ENCODE measurements around the gene DERA.

DERA gene

GRCh38 chr12:16016748-16017147 lies 105.6 kb downstream of the DERA start (continued):
- TF ChIP-seq, protein P1, sequence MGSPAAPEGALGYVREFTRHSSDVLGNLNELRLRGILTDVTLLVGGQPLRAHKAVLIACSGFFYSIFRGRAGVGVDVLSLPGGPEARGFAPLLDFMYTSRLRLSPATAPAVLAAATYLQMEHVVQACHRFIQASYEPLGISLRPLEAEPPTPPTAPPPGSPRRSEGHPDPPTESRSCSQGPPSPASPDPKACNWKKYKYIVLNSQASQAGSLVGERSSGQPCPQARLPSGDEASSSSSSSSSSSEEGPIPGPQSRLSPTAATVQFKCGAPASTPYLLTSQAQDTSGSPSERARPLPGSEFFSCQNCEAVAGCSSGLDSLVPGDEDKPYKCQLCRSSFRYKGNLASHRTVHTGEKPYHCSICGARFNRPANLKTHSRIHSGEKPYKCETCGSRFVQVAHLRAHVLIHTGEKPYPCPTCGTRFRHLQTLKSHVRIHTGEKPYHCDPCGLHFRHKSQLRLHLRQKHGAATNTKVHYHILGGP (tag by site-specific recombination; IDR thresholded peaks at IDR 0.05) = no peak

- H3K36me3 ChIP-seq (ENCODE audit: control insufficient read depth in 2 of 2, insufficient read depth in 1 of 2, low read length in 2 of 2) = no peaks in the 10 kb centered on the region
- ChIA-PET POLR2A (no interaction called here), CTCF (no interaction called here)
- no peaks in the 10 kb centered on the region for H3K4me1 ChIP-seq (ENCODE audit: control insufficient read depth, insufficient read depth, low read length)
- TF ChIP-seq ZSCAN5A (tag by site-specific recombination; IDR thresholded peaks at IDR 0.05) (no peak), ZBTB1 (tag by site-specific recombination; IDR thresholded peaks at IDR 0.05) (no peak), ZNF423 (tag by site-specific recombination; IDR thresholded peaks at IDR 0.05) (no peak), ZNF664 (tag by site-specific recombination; IDR thresholded peaks at IDR 0.05) (no peak), MZF1 (tag by site-specific recombination; IDR thresholded peaks at IDR 0.05; ENCODE audit: borderline replicate concordance) (no peak), ZNF777 (tag by site-specific recombination; IDR thresholded peaks at IDR 0.05; ENCODE audit: borderline replicate concordance) (no peak), CTCF (tag by site-specific recombination; IDR thresholded peaks at IDR 0.05) (no peak), ZBTB48 (tag by site-specific recombination; IDR thresholded peaks at IDR 0.05) (no peak), ZNF174 (tag by site-specific recombination; IDR thresholded peaks at IDR 0.05) (no peak), ZNF148 (tag by site-specific recombination; IDR thresholded peaks at IDR 0.05; ENCODE audit: borderline replicate concordance) (no peak), ATF2 (tag by site-specific recombination; IDR thresholded peaks at IDR 0.05; ENCODE audit: low read depth) (no peak), PRDM1 (tag by site-specific recombination; IDR thresholded peaks at IDR 0.05) (no peak), ZNF132 (tag by site-specific recombination; IDR thresholded peaks at IDR 0.05; ENCODE audit: borderline replicate concordance) (no peak), IKZF3 (tag by site-specific recombination; IDR thresholded peaks at IDR 0.05) (no peak), ZNF529 (tag by site-specific recombination; IDR thresholded peaks at IDR 0.05; ENCODE audit: insufficient replicate concordance) (no peak), ZNF513 (tag by site-specific recombination; IDR thresholded peaks at IDR 0.05) (no peak)
- TF ChIP-seq, protein P2, sequence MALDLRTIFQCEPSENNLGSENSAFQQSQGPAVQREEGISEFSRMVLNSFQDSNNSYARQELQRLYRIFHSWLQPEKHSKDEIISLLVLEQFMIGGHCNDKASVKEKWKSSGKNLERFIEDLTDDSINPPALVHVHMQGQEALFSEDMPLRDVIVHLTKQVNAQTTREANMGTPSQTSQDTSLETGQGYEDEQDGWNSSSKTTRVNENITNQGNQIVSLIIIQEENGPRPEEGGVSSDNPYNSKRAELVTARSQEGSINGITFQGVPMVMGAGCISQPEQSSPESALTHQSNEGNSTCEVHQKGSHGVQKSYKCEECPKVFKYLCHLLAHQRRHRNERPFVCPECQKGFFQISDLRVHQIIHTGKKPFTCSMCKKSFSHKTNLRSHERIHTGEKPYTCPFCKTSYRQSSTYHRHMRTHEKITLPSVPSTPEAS (tag by site-specific recombination; IDR thresholded peaks at IDR 0.05) = no peak
- no peak overlapping the region for H3K27ac ChIP-seq (ENCODE audit: extremely low read depth, low read depth, low read length)
- H3K9me3 ChIP-seq (ENCODE audit: control insufficient read depth, insufficient read depth, low read depth, low read length) = no peaks in the 10 kb centered on the region
- no peak overlapping the region for H3K4me3 ChIP-seq (ENCODE audit: low read depth, low read length)
Observed at GRCh38 chr12:16018306-16018705, 107.2 kb downstream of the DERA start.

Measured in HEK293 (cell line).